Astrocyte of the cerebellum (primary cell): Measurements from ENCODE around the gene CYB561.
A peak's percentile ranks its signal among the peaks of the same experiment; 100 is the strongest.

ENCODE experiments used
- DNase-seq: peaks from one replicate; pipeline ENCODE4 v3.0.0-alpha.2; 2011; ENCODE audit warnings: low read depth
- H3K4me3 ChIP-seq: 2 replicates; pipeline ENCODE4 v1.5.1; 2011; ENCODE audit warnings: mild to moderate bottlenecking, low read depth, low read length, moderate library complexity
- CTCF ChIP-seq: IDR thresholded peaks from 2 replicates; pipeline ENCODE4 v1.5.1; 2012; ENCODE audit warnings: low read length, low read depth, moderate library complexity, mild to moderate bottlenecking; ENCODE audit errors: missing control alignments
- in situ Hi-C: cut with HindIII; loops from 2 replicates; pipeline ENCODE4 v1.10.0; 2017; ENCODE audit warnings: low sequenced_read_pairs

Gene CYB561

GRCh38 chr17:63445065-63445464 lies 1.0 kb downstream of the CYB561 start:
- no peak for TF ChIP-seq CTCF
- in situ Hi-C loops: no loop called here
- no peak overlapping the region for H3K4me3 ChIP-seq

GRCh38 chr17:63444457-63444856 lies 1.6 kb downstream of the CYB561 start:
- in situ Hi-C loops: no loop called here
- no peak for TF ChIP-seq CTCF
- no peak overlapping the region for H3K4me3 ChIP-seq
- no peak for DNase-seq

More at GRCh38 chr17:63445065-63445464, 1.0 kb downstream of the CYB561 start:
- DNase-seq: no peak

- DNase-seq: no peak
- no peak for TF ChIP-seq CTCF
- no peak overlapping the region for H3K4me3 ChIP-seq
- in situ Hi-C loops: no loop called here
Observed at GRCh38 chr17:63443053-63443452, 3.1 kb downstream of the CYB561 start.

- DNase-seq: no peak
- in situ Hi-C loops: no loop called here
- H3K4me3 ChIP-seq: no peak overlapping the region
- TF ChIP-seq CTCF: peak; percentile 32
Observed at GRCh38 chr17:63442549-63443035, 3.5 kb downstream of the CYB561 start.

GRCh38 chr17:63442074-63442473 lies 4.0 kb downstream of the CYB561 start:
- H3K4me3 ChIP-seq: no peak overlapping the region
- no peak for TF ChIP-seq CTCF
- in situ Hi-C loops: no loop called here
- DNase-seq: no peak

GRCh38 chr17:63441654-63442053 lies 4.5 kb downstream of the CYB561 start:
- no peak overlapping the region for H3K4me3 ChIP-seq
- TF ChIP-seq CTCF: no peak
- in situ Hi-C loops: no loop called here
- no peak for DNase-seq
